HG02642 (cell line): ENCODE data around the gene LACTBL1.

Source experiments
- ATAC-seq: cut with Tn5 transposase; IDR thresholded peaks from one replicate; pipeline ENCODE4 v1.9.1; 2021; ENCODE audit warnings: mild to moderate bottlenecking; ENCODE audit not compliant: unreplicated experiment, poor library complexity

LACTBL1 gene

GRCh38 chr1:22915231-22915630 lies 57.4 kb downstream of the LACTBL1 start:
- no peak for ATAC-seq

DNA sequence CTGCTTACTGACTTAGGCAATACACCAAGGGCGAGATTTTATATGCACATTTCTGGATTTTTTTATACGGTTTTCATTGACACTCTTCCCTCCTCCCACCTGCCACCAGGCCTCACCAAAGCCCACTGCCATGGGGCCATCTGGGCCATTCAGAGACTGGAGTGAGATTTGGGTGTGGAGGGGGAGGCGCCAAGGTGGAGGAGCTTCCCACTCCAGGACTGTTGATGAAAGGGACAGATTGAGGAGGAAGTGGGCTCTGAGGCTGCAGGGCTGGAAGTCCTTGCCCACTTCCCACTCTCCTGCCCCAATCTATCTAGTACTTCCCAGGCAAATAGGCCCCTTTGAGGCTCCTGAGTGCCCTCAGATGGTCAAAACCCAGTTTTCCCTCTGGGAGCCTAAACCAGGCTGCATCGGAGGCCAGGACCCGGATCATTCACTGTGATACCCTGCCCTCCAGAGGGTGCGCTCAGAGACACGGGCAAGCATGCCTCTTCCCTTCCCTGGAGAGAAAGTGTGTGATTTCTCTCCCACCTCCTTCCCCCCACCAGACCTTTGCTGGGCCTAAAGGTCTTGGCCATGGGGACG lies 57.9 kb downstream of the LACTBL1 start:
- ATAC-seq, result no peak

- no peak for ATAC-seq
Observed at GRCh38 chr1:22914156-22914555, 58.5 kb downstream of the LACTBL1 start.

GRCh38 chr1:22913421-22914141 lies 59.1 kb downstream of the LACTBL1 start:
- no peak for ATAC-seq

DNA sequence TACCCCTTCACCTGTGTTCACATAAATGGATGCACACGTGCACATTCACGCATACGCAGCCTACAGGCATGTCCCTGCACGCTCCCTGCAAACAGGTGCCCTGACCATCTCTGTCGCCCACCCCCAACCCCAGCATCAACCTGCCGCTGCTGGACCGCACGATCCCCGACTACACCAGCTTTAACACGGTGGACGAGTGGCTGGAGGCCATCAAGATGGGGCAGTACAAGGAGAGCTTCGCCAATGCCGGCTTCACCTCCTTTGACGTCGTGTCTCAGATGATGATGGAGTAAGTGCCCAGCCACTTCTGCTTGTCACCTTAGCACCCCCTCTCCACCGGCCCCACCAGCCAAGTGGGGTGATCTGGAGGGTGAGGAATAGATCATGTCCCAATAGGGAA lies 60.4 kb downstream of the LACTBL1 start:
- no peak for ATAC-seq

DNA sequence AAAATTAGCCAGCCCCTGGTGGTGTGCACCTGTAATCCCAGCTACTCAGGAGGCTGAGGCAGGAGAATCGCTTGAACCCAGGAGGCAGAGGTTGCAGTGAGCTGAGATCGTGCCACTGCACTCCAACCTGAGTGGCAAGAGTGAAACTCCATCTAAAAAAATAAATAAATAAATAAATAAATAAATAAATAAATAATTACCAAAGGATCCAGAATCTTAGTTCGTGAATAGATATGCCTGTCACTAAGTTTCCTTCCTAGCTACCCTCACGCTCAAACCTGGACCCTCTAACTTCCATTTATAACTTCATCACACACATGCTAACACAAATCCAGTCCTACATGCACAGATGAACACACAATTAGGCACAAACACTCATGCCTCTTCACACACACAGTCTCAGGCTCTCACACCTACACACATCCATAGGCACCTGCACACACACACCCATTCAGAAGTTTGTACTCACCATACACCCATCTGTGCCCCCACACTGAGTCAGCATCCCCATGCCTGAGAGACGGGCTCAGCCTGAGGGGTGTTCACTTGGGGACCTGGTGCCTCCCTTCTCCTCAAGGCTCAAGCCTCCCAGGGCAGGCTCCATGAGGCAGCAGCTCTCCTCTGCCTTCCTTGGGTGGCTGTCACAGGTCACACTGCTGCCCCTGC lies 61.5 kb downstream of the LACTBL1 start:
- no peak for ATAC-seq

DNA sequence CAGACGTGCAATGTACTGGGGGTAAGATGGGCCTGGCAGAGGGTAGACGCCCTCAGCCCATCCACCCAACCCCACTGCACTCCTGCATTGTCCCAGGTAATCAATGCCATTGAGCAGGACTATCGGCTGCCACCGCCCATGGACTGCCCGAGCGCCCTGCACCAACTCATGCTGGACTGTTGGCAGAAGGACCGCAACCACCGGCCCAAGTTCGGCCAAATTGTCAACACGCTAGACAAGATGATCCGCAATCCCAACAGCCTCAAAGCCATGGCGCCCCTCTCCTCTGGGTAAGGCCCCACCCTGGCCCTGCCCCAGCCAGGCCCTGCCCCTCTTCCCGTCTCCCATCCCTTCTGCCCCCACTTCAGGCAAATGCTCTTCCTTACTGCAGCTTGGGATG lies 62.4 kb downstream of the LACTBL1 start:
- no peak for ATAC-seq

- no peak for ATAC-seq
Observed at GRCh38 chr1:22908880-22909426, 63.7 kb downstream of the LACTBL1 start.

DNA sequence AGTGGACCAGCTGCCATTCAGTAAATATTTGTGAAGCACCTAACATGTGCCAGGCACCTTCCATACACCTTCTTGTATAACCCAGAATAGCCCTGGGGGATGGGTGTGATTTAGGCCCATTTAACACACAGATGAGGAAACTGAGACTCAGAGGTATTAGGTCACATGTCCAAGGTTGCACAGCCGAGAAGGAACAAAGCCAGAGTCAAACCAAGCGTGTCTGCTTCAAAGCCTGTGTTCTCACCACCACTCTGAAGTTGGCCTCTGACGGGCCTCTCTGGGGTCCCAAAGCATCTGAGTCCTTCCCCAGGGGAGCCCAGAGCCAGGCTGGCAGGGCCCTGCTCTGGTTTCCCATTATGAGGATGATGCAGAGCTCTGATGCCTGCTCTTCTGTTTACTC lies 65.1 kb downstream of the LACTBL1 start:
- ATAC-seq, result no peak

DNA sequence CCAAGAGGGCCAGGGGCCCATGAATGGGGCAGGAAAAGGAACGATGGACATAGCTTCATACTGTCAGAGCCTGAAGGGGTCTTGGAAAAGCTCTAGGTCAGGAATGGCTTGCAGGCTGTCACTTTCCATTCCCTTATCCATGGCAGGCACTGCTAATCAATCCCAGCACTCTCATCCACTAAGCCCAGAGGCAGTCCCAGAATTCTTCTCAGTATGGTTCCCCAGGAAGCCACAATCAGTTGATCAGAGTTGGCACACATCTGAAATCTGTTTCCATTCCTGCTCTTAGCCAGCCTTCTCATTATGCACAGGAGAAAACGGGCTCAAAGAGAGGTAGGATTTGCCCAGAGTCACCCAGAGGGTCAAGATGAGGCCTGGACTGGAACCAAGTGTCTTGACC lies 65.7 kb downstream of the LACTBL1 start:
- ATAC-seq, result no peak

DNA sequence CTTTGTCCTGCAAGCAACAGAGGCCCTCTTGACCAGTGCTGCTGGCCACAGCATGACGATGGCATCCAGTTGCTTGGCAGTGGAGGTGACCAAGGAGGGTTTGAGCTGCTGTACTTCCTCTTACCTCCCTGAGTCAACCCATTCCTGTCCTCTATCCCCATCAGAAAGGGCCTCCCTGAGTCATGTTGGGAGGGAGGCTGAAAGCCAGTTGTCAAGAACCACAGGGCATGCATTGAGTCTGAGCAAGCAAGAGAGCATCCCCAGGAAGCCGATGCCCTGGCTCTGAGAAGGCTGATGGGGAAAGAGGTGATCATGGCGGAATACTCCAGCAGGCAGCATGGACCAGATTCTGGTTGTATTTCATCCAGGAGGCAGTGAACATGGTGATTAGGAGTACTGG lies 69.6 kb downstream of the LACTBL1 start:
- ATAC-seq, result no peak
